ENCODE measurements around the gene PHETA1.
"Not testable (repeated sequence)": the region's sequence is repeated elsewhere in the genome, so short reads cannot be mapped to it uniquely, and the experiment has no call there.

PHETA1 gene

GRCh38 chr12:111335811-111336210 lies 33.1 kb downstream of the PHETA1 start:
- Histone ChIP-seq H2AFZ (ENCODE audit: low read length) (no peak overlapping the region), H3K9ac (ENCODE audit: low read length) (no peak overlapping the region)
- TF ChIP-seq EZH2 (IDR thresholded peaks at IDR 0.05; ENCODE audit: borderline replicate concordance, low read length) (no peak), CTCF (IDR thresholded peaks at IDR 0.05; ENCODE audit: low read length) (no peak)

GRCh38 chr12:111335301-111335700 lies 33.6 kb downstream of the PHETA1 start:
- H3K79me2 ChIP-seq (ENCODE audit: insufficient read depth, low read length); H3K4me1 ChIP-seq (ENCODE audit: insufficient read depth, low read length, severe bottlenecking); H3K9ac ChIP-seq (ENCODE audit: low read length); H3K9me2 ChIP-seq (ENCODE audit: low read depth, low read length); H3K4me2 ChIP-seq (ENCODE audit: low read length); H3K36me3 ChIP-seq (ENCODE audit: insufficient read depth, low read length); H4K20me1 ChIP-seq (ENCODE audit: insufficient read depth, low read length); H3K4me3 ChIP-seq (ENCODE audit: low read depth, low read length, poor library complexity, severe bottlenecking); H3K27ac ChIP-seq (ENCODE audit: low read depth, low read length, poor library complexity, severe bottlenecking); H3K9me3 ChIP-seq (ENCODE audit: low read length); H3K27me3 ChIP-seq (ENCODE audit: insufficient read depth, low read length); H2AFZ ChIP-seq (ENCODE audit: low read length); H3F3A ChIP-seq (ENCODE audit: insufficient read depth, low read length): not testable (repeated sequence)

More at GRCh38 chr12:111335811-111336210, 33.1 kb downstream of the PHETA1 start:
- no peaks in the 10 kb centered on the region for H3K9me3 ChIP-seq (ENCODE audit: low read length)
- no peaks in the 10 kb centered on the region for H4K20me1 ChIP-seq (ENCODE audit: insufficient read depth, low read length)
- no peaks in the 10 kb centered on the region for H3K79me2 ChIP-seq (ENCODE audit: insufficient read depth, low read length)
- H3K4me3 ChIP-seq (ENCODE audit: low read depth, low read length, poor library complexity, severe bottlenecking) = no peak overlapping the region
- H3K27ac ChIP-seq (ENCODE audit: low read depth, low read length, poor library complexity, severe bottlenecking) = no peak overlapping the region
- no peak overlapping the region for H3K4me2 ChIP-seq (ENCODE audit: low read length)
- H3K36me3 ChIP-seq (ENCODE audit: insufficient read depth, low read length) = no peaks in the 10 kb centered on the region
- no peaks in the 10 kb centered on the region for H3K4me1 ChIP-seq (ENCODE audit: insufficient read depth, low read length, severe bottlenecking)
- H3K27me3 ChIP-seq (ENCODE audit: insufficient read depth, low read length) = no peaks in the 10 kb centered on the region
- no peaks in the 10 kb centered on the region for H3K9me2 ChIP-seq (ENCODE audit: low read depth, low read length)
- H3F3A ChIP-seq (ENCODE audit: insufficient read depth, low read length) = no peaks in the 10 kb centered on the region

GRCh38 chr12:111334393-111334915 lies 34.4 kb downstream of the PHETA1 start:
- no peak overlapping the region for H3K9ac ChIP-seq (ENCODE audit: low read length)
- no peak overlapping the region for H3K4me3 ChIP-seq (ENCODE audit: low read depth, low read length, poor library complexity, severe bottlenecking)
- no peaks in the 10 kb centered on the region for H3K79me2 ChIP-seq (ENCODE audit: insufficient read depth, low read length)
- H3K27ac ChIP-seq (ENCODE audit: low read depth, low read length, poor library complexity, severe bottlenecking) = no peak overlapping the region
- no peaks in the 10 kb centered on the region for H3K9me3 ChIP-seq (ENCODE audit: low read length)
- no peaks in the 10 kb centered on the region for H3K9me2 ChIP-seq (ENCODE audit: low read depth, low read length)
- H4K20me1 ChIP-seq (ENCODE audit: insufficient read depth, low read length) = no peaks in the 10 kb centered on the region
- H3K36me3 ChIP-seq (ENCODE audit: insufficient read depth, low read length) = no peaks in the 10 kb centered on the region
- H3K4me2 ChIP-seq (ENCODE audit: low read length) = no peak overlapping the region
- H2AFZ ChIP-seq (ENCODE audit: low read length) = no peak overlapping the region
- no peaks in the 10 kb centered on the region for H3F3A ChIP-seq (ENCODE audit: insufficient read depth, low read length)
- TF ChIP-seq EZH2 (IDR thresholded peaks at IDR 0.05; ENCODE audit: borderline replicate concordance, low read length) = no peak
- no peak for TF ChIP-seq CTCF (IDR thresholded peaks at IDR 0.05; ENCODE audit: low read length)
- H3K4me1 ChIP-seq (ENCODE audit: insufficient read depth, low read length, severe bottlenecking) = no peaks in the 10 kb centered on the region
- H3K27me3 ChIP-seq (ENCODE audit: insufficient read depth, low read length) = no peaks in the 10 kb centered on the region
